ACC112 (cell line): ENCODE measurements around the gene FBRS.
A peak's percentile ranks its signal among the peaks of the same experiment; 100 is the strongest.

Experiments
- H2AFZ ChIP-seq: fragments of 200-600 bp; sonication (generic); one replicate; pipeline ENCODE4 v1.6.0; 2017; ENCODE audit warnings: antibody characterized with exemption, low read length; ENCODE audit not compliant: unreplicated experiment
- H3K27ac ChIP-seq: fragments of 200-600 bp; sonication (generic); 2 replicates; pipeline ENCODE4 v1.5.1; 2014; ENCODE audit warnings: low read depth, mild to moderate bottlenecking, antibody characterized with exemption, low read length, moderate library complexity
- H3K27me3 ChIP-seq: fragments of 200-600 bp; sonication (generic); 2 replicates; pipeline ENCODE4 v1.6.1; 2014; ENCODE audit warnings: mild to moderate bottlenecking, antibody characterized with exemption, low read length, moderate library complexity, mixed read lengths; ENCODE audit not compliant: insufficient read depth
- H3K36me3 ChIP-seq: fragments of 200-600 bp; sonication (generic); 2 replicates; pipeline ENCODE4 v1.6.1; 2016; ENCODE audit warnings: mild to moderate bottlenecking, antibody characterized with exemption, low read length, moderate library complexity, mixed read lengths; ENCODE audit not compliant: insufficient read depth
- H3K4me1 ChIP-seq: fragments of 200-600 bp; sonication (generic); one replicate; pipeline ENCODE4 v1.6.1; 2016; ENCODE audit warnings: low read length, mixed read lengths; ENCODE audit not compliant: insufficient read depth, unreplicated experiment, control insufficient read depth
- H3K4me3 ChIP-seq: fragments of 200-600 bp; sonication (generic); 2 replicates; pipeline ENCODE4 v1.5.1; 2014; ENCODE audit warnings: mild to moderate bottlenecking, low read depth, low read length
- H3K79me2 ChIP-seq: fragments of 200-600 bp; sonication (generic); one replicate; pipeline ENCODE4 v1.6.0; 2016; ENCODE audit warnings: low read length; ENCODE audit not compliant: control insufficient read depth, unreplicated experiment, insufficient read depth

The FBRS gene

DNA sequence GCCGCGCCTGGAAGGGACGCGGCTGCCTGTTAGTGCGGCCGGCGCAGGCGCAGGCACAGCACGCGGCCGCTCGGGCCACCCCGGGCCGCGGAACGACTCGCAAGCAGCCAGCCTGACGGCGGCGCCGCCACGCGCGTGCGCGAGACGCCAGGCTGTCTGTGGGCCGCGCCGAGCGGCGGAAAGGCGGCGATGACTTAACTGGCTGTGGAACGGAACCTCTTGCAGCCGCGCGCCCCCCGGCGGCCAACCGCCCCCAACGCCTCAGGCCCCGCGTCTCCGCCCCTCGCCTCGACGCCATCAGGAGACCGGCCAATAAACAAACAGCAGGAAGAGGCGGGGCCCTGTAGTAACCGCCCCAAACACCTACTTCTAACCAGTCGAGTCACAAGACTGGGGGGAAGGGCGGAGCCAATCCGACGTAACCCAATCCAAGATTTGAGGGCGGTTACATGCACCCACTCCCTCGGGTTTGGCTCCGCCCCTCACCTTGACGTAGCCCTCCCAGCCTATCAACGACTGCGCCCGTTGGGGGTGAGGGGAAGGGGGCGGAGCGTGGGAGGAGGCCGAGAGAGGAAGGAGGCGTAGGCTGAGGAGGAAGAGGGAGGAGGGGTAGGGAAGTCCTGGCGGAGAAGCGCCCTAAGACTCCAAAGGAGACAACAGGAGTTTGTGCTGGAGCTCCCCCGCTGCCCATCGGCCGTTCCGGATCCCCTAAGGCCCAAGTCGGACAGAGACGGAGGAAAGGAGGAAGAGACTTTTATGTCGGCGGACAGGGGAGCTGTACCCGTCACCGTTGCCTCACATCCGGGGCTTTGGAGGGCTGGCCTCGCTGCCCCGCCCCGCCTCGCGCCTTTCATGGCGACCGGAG is at the start of gene FBRS:
TSS of gene FBRS (plus strand) at position 566 of the 865 bp plus-strand sequence. CDS start 1,088 bp downstream, outside the sequence.
- Histone ChIP-seq H3K4me3 (peak within 1 kb of the TSS; percentile 97), H3K27me3 (no peaks in the 10 kb centered on the region), H3K27ac (peak within 1 kb of the TSS; percentile 97), H3K79me2 (peaks cover 36% of the 10 kb centered on the region), H3K36me3 (peaks cover 6% of the 10 kb centered on the region; the same call in 1 of the 2 replicates), H2AFZ (peak within 1 kb of the TSS; percentile 74), H3K4me1 (peaks cover 20% of the 10 kb centered on the region)

DNA sequence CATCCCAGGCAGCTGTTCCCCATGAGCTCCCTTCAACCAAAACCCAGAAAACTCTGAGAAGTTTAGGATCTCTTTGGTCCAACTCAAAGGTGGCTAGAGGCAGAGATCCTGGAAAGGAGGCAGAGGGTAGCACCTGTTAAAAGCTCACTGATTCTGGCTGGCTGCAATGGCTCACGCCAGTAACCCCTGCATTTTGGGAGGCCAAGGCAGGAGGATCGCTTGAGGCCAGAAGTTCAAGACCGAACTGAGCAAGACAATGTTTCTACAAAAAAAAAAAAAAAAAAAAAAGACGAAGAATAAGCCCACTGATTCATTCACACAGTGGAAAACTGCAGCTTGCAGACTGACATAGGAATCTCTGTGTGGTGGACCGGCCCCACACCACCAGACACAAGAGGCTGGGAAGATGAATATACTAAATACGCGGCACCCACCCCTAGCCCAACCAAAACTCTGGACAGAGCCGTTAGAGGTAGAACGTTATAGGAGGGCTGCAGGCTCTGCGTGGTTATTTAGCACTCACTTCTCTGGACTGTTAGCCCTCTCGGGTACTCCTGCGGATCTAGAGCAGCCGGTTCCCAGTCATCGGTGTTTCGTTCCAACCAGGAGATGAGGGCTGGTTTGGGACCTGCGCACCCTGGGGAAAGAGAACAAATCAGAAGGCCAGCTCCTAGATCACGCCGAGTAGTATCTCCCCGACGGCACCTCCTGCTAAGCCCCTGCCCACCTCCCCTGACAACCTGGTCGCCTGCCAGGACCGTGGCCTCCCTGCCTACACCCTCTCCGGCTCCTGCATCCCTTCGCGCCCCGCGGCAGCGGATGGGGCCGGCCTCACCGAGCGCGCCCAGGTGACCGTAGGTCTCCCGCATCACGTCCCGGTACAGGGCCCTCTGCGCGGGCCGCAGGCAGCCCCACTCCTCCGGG is 49.0 kb upstream of the FBRS start:
- peaks cover 3% of the 10 kb centered on the region; the same call in 1 of the 2 replicates for H3K36me3 ChIP-seq
- peak overlapping the region; percentile 69 for H3K27ac ChIP-seq
- H3K4me3 ChIP-seq, result peak overlapping the region; percentile 89
- no peaks in the 10 kb centered on the region for H3K27me3 ChIP-seq
- H3K79me2 ChIP-seq, result peaks cover 13% of the 10 kb centered on the region
- peaks cover 3% of the 10 kb centered on the region for H3K4me1 ChIP-seq
- peak overlapping the region; percentile 93 for H2AFZ ChIP-seq

DNA sequence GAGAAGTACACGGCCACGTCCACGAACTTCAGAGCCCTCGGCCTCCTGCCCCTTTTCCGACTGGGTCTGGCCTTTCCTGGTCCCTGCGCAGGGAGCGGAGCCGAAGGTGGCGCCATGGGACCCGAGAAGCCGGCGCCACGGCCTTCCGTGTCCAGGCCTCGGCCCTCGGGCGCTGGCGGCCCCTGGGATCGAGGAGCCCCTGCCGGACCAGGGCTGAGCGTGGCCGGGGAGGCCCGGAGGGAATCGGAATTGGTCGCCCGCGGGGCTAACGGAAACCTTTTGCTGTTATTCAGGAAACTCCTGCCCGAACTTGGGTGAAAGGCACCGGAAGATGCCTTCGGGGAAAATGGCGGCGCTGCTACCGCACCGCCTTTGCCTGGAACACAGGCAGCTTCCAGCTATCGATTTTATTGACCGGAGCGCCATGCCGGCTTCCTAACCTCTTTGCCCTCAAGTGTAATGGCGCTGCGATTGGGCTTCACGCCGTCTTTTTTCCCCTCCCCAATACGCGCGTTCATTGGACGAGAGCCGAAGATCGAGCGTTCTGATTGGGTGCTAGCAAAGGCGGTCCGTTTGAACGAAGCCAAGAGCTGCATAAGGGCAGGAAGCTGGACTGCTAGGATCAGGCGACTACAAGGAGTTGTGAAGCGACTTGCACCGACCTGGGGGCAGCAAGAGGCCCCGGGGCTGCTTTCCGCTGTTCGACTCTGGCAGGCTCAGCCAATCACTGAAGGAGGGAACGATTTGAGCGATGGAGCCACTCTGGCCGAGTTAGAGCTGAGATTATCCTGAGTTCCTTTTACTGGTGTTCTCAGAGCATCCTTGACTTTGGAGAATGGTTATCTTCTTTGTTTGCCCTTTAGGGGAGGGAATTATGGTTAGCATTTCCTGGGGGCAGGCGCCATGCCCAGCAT is 48.0 kb upstream of the FBRS start, which contains the start of gene ZNF689:
TSS of gene ZNF689 (minus strand) at position 464 of the 914 bp plus-strand sequence. CDS start at position 116, 348 bp downstream.
- peak within 1 kb of the TSS; percentile 89 for H3K4me3 ChIP-seq
- H3K79me2 ChIP-seq, result peaks cover 13% of the 10 kb centered on the region
- peak within 1 kb of the TSS; percentile 93 for H2AFZ ChIP-seq
- peaks cover 3% of the 10 kb centered on the region for H3K4me1 ChIP-seq
- H3K27ac ChIP-seq, result peak within 1 kb of the TSS; percentile 69
- H3K36me3 ChIP-seq, result no peaks in the 10 kb centered on the region
- H3K27me3 ChIP-seq, result no peaks in the 10 kb centered on the region

DNA sequence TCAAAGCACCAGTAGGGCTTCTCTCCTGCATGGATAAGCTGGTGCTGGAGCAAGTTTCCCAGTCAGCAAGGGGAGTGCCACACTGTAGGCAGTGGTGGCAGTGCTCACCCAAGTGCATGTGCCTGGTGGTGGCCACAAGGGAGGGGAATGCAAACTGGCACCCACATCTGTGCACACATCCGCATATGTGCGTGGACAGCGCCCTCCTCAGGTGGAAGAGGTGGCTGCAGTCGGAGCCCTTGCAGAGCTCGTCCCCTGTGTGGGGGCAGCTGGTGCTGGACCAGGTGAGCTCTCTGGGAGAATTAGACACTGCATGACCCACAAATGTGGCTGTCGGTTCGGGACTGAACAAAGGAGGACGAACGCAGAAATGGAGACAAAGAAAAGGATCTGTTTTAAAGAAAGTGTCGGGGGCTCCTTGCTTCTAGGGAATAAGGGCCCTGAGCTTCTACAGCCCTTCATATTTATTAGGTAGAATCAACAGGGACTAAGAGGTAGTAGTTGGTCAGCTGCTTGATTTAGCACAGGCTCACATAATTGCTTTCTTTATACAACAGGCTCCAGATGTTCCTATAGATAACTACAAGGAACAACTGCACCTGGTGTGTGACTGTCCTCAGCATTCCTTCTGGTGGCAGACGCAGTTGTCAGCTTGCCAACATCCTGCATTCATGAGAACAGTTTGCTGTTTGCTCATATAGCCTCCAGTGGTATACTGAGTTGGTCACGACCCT is 42.7 kb upstream of the FBRS start:
- Histone ChIP-seq H3K79me2 (no peaks in the 10 kb centered on the region), H3K4me1 (peaks cover 3% of the 10 kb centered on the region), H3K36me3 (no peaks in the 10 kb centered on the region), H2AFZ (no peak overlapping the region), H3K27me3 (no peaks in the 10 kb centered on the region), H3K27ac (no peak overlapping the region), H3K4me3 (no peak overlapping the region)

DNA sequence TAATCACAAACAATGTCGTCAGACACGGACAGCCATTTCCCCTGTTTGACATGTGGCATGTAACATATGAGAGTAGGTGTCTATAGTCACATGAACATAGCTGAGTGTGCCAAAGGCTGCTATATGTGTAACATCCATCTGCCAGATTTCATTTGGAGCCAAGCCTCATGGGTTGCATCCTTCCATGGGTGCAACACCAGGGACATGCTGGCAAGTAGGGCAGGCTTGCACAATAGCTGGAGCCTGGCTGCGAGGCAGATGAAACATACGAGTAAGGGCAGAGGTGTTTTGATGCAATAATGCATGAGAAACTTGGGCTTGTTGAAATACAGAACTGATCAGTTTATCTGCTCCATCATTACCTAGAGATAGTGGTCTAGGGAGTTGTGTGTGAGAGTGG is 39.0 kb upstream of the FBRS start:
- Histone ChIP-seq H3K4me1 (no peaks in the 10 kb centered on the region), H3K4me3 (no peak overlapping the region)

DNA sequence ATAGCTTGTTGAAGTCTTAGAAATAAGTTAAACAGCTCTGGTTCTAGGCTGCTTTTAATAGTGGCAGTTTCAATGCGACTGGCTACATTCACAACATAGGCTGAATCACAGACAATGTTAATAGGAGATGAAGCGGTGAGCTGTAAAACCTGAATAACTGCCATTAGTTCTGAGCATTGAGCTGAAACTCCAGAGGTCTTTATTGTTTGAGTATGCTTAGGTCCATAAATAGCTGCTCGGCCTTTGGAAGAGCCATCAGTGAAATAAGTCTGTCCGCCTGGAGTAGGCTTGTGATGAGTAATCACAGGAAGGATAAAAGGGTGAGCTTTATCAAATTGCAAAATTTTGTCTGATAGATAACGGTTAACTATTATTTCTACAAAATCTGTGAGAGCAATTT is 38.6 kb upstream of the FBRS start:
- Histone ChIP-seq H3K4me1 (no peaks in the 10 kb centered on the region), H3K36me3 (no peaks in the 10 kb centered on the region), H3K4me3 (no peak overlapping the region), H3K27ac (no peak overlapping the region), H3K27me3 (peaks cover 9% of the 10 kb centered on the region; the same call in 1 of the 2 replicates), H3K79me2 (no peaks in the 10 kb centered on the region), H2AFZ (no peak overlapping the region)

More for the DNA sequence above, 39.0 kb upstream of the FBRS start:
- no peaks in the 10 kb centered on the region for H3K79me2 ChIP-seq
- no peak overlapping the region for H3K27ac ChIP-seq
- H3K27me3 ChIP-seq, result peaks cover 9% of the 10 kb centered on the region; the same call in 1 of the 2 replicates
- H2AFZ ChIP-seq, result no peak overlapping the region
- H3K36me3 ChIP-seq, result no peaks in the 10 kb centered on the region

DNA sequence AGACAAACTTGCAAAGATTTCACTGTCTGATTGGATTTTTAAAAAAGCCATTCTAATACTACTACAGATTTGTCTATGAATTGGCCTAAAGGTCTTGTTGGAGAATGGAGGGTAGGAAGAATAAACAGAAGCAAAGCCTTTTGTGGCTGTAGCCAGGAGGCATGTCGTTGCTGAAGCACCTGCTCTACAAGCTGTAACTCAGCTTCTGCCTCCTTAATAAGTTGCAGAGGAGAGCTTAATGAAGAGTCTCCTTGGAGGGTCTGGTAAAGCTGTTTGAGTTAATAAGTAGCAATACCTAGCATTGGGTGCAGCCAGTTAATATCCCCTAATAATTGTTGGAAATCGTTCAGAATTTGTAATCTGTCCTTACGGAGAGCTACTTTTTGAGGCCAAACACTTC is 38.1 kb upstream of the FBRS start:
- H3K27ac ChIP-seq, result no peak overlapping the region
- H3K4me1 ChIP-seq, result no peaks in the 10 kb centered on the region
- no peak overlapping the region for H3K4me3 ChIP-seq
- H3K79me2 ChIP-seq, result no peaks in the 10 kb centered on the region
- H3K27me3 ChIP-seq, result peaks cover 9% of the 10 kb centered on the region; the same call in 1 of the 2 replicates
- H3K36me3 ChIP-seq, result no peaks in the 10 kb centered on the region
- H2AFZ ChIP-seq, result no peak overlapping the region

DNA sequence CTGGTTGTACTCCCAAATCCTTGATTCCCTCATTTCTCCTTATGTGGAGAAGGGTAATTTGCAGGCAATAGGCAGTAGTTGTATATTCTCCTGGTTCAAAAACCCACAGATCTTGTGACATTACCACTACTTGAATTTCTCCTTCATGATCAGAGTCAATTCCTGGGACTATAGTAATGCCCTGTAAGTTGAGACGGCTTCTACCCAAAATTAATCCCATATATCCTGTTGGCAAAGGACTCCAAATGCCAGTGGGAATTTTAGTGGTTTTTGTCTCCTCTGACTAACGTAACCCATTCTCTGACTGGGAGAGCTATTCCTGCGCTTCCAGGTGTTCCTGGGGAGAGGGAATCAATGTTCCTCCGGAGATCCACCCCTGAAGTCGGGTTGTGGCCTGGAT is 36.5 kb upstream of the FBRS start:
- Histone ChIP-seq H3K79me2 (no peaks in the 10 kb centered on the region), H3K27me3 (peaks cover 9% of the 10 kb centered on the region; the same call in 1 of the 2 replicates), H2AFZ (no peak overlapping the region), H3K4me3 (no peak overlapping the region), H3K4me1 (no peaks in the 10 kb centered on the region), H3K27ac (no peak overlapping the region), H3K36me3 (no peaks in the 10 kb centered on the region)

DNA sequence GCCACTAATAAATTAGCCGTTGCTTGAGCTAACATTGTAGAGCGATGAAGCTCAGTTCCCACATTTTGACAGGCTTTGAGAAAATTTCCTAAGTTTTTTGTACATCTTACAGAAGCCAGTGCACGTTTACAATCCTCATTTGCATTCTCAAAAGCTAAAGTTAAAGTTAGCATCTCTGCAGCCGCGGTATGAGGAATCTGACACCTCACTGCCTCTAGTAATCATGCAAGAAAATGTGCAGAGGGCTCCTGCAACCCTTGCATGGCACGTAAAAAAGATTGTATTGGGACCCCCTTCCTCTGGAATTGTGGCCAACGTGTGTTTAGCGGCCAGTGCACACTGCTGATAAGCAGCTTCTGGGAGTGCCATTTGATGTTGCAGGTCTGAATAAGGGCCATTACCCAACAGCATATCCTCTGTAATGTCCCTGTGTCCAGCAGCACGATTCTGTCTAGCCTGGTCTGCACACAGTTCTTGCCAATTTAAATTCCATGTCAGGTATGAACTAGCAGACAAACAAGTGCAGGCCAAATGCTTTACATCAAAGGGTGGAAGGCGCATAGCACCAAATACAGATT is 35.7 kb upstream of the FBRS start:
- Histone ChIP-seq H3K4me3 (no peak overlapping the region), H3K4me1 (no peaks in the 10 kb centered on the region), H2AFZ (no peak overlapping the region), H3K27me3 (peaks cover 9% of the 10 kb centered on the region; the same call in 1 of the 2 replicates), H3K79me2 (no peaks in the 10 kb centered on the region), H3K27ac (no peak overlapping the region), H3K36me3 (no peaks in the 10 kb centered on the region)
